ENCODE measurements around the gene ERG. TPM values are rescaled to one million over a fixed set of nuclear protein-coding genes. Genes with fewer than 3 reads are reported as not detected.

Gene ERG
- polyA plus RNA-seq, 1 of the 3 experiments (the other 2 are of a cell fraction), result not detected

- Histone ChIP-seq H4K20me1 (ENCODE audit: insufficient read depth) (no peaks in the 10 kb centered on the region), H3K27ac (ENCODE audit: low read depth in 2 of 2, low read length in 1 of 2) (peak overlapping the region in 1 of 2 experiments; percentile 77; a peak in 3 of 4 replicates), H3K9me2 (no peaks in the 10 kb centered on the region), H3K27me3 (ENCODE audit: insufficient read depth) (no peaks in the 10 kb centered on the region), H3F3A (replicated peaks; ENCODE audit: insufficient read depth) (peaks cover 15% of the 10 kb centered on the region), H3K4me3 (ENCODE audit: low read depth in 2 of 2, low read length in 1 of 2) (no peak overlapping the region), H3K9me3 (no peaks in the 10 kb centered on the region), H2AFZ (ENCODE audit: low read depth) (no peak overlapping the region; the same call in 1 of the 2 replicates), H3K4me1 (ENCODE audit: control insufficient read depth in 1 of 2, insufficient read depth in 2 of 2, low read depth in 1 of 2, low read length in 1 of 2) (peaks cover 3 to 12% of the 10 kb centered on the region in 2 experiments), H3K36me3 (replicated peaks in 1 of 2; ENCODE audit: control insufficient read depth in 1 of 2, insufficient read depth in 2 of 2, low read length in 1 of 2) (no peaks in the 10 kb centered on the region), H3K79me2 (ENCODE audit: insufficient read depth) (no peaks in the 10 kb centered on the region), H3K9ac (no peak overlapping the region), H3K4me2 (0 out of 2 replicates have a peak overlapping the region, but pooled peaks have one; percentile 32)
- ChIA-PET POLR2A (no interaction called here), CTCF (no interaction called here)
- TF ChIP-seq SMC3 (IDR thresholded peaks at IDR 0.05; ENCODE audit: low read depth, low read length) (no peak), SIN3A (IDR thresholded peaks at IDR 0.05; ENCODE audit: borderline replicate concordance, low read depth, low read length) (no peak), TEAD4 (IDR thresholded peaks at IDR 0.05; ENCODE audit: borderline replicate concordance, insufficient read depth) (no peak), CHD2 (IDR thresholded peaks at IDR 0.05; ENCODE audit: low read length, partially characterized antibody) (no peak), FOSL2 (IDR thresholded peaks at IDR 0.05; ENCODE audit: borderline replicate concordance, low read depth) (no peak), RFX5 (IDR thresholded peaks at IDR 0.05; ENCODE audit: low read length) (no peak), CTCF (IDR thresholded peaks at IDR 0.05) (no peak), GATA2 (CRISPR knock-in tag; IDR thresholded peaks at IDR 0.05) (no peak), RXRA (IDR thresholded peaks at IDR 0.05; ENCODE audit: borderline replicate concordance, low read depth) (no peak), GABPA (IDR thresholded peaks at IDR 0.05; ENCODE audit: low read depth) (no peak), REST (IDR thresholded peaks at IDR 0.05; ENCODE audit: low read depth, low read length) (no peak), EZH2phosphoT487 (IDR thresholded peaks at IDR 0.05; ENCODE audit: borderline replicate concordance, low read depth) (no peak), NFIC (IDR thresholded peaks at IDR 0.05; ENCODE audit: borderline replicate concordance) (no peak), FOXM1 (IDR thresholded peaks at IDR 0.05; ENCODE audit: low read depth) (no peak), IRF3 (IDR thresholded peaks at IDR 0.05; ENCODE audit: low read depth, low read length) (no peak), FOXJ3 (CRISPR knock-in tag; IDR thresholded peaks at IDR 0.05) (no peak)
- TF ChIP-seq, protein P1, sequence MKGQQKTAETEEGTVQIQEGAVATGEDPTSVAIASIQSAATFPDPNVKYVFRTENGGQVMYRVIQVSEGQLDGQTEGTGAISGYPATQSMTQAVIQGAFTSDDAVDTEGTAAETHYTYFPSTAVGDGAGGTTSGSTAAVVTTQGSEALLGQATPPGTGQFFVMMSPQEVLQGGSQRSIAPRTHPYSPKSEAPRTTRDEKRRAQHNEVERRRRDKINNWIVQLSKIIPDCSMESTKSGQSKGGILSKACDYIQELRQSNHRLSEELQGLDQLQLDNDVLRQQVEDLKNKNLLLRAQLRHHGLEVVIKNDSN (IDR thresholded peaks at IDR 0.05; ENCODE audit: borderline replicate concordance, low read depth), result no peak
- TF ChIP-seq, protein P2, sequence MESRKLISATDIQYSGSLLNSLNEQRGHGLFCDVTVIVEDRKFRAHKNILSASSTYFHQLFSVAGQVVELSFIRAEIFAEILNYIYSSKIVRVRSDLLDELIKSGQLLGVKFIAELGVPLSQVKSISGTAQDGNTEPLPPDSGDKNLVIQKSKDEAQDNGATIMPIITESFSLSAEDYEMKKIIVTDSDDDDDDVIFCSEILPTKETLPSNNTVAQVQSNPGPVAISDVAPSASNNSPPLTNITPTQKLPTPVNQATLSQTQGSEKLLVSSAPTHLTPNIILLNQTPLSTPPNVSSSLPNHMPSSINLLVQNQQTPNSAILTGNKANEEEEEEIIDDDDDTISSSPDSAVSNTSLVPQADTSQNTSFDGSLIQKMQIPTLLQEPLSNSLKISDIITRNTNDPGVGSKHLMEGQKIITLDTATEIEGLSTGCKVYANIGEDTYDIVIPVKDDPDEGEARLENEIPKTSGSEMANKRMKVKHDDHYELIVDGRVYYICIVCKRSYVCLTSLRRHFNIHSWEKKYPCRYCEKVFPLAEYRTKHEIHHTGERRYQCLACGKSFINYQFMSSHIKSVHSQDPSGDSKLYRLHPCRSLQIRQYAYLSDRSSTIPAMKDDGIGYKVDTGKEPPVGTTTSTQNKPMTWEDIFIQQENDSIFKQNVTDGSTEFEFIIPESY (IDR thresholded peaks at IDR 0.05; ENCODE audit: borderline replicate concordance, low read depth), result no peak
- 77% methylated on average over 2 of the region's 2 CpGs for WGBS (ENCODE audit: low lambda C conversion rate)
- no peak for DNase-seq
Observed at GRCh38 chr21:38454702-38455101, 43.6 kb downstream of the ERG start.
